H1 (cell line): Measurements from ENCODE around the gene POLD1.
A peak's percentile ranks its signal among the peaks of the same experiment; 100 is the strongest.

Experiments used
- PHF8 ChIP-seq: fragments of 200-600 bp; sonication (generic); conservative IDR thresholded peaks from 2 replicates; pipeline ENCODE4 v1.7.1; 2012; ENCODE audit warnings: low read depth, mild to moderate bottlenecking, inconsistent platforms, low read length, moderate library complexity
- POLR2A ChIP-seq, 2 experiments: IDR thresholded peaks; 1 replicate in 1 of 2; 2 replicates in 1 of 2; pipeline ENCODE4 v1.6.1; 2011; ENCODE audit warnings: low read depth in 2 of 2, low read length in 2 of 2, mild to moderate bottlenecking in 2 of 2; ENCODE audit errors: control extremely low read depth in 1 of 2
- SRF ChIP-seq: IDR thresholded peaks from 2 replicates; pipeline ENCODE4 v1.6.1; 2011; ENCODE audit warnings: mild to moderate bottlenecking, low read depth, low read length, moderate library complexity
- ZNF274 ChIP-seq: IDR thresholded peaks from 2 replicates; pipeline ENCODE4 v1.7.0; 2012; ENCODE audit warnings: low read length, borderline replicate concordance; ENCODE audit errors: extremely low read depth
- TF ChIP-seq, protein P1 (sequence below), 3 experiments: IDR thresholded peaks; 1 replicate in 2 of 3; 2 replicates in 1 of 3; pipeline versions ENCODE4 v1.5.1 to v1.6.1; 2011; ENCODE audit warnings: low read length in 3 of 3, mild to moderate bottlenecking in 3 of 3, inconsistent platforms in 2 of 3, low read depth in 1 of 3, moderate library complexity in 1 of 3; ENCODE audit not compliant: insufficient read depth in 1 of 3; ENCODE audit errors: control extremely low read depth in 1 of 3

DNA sequence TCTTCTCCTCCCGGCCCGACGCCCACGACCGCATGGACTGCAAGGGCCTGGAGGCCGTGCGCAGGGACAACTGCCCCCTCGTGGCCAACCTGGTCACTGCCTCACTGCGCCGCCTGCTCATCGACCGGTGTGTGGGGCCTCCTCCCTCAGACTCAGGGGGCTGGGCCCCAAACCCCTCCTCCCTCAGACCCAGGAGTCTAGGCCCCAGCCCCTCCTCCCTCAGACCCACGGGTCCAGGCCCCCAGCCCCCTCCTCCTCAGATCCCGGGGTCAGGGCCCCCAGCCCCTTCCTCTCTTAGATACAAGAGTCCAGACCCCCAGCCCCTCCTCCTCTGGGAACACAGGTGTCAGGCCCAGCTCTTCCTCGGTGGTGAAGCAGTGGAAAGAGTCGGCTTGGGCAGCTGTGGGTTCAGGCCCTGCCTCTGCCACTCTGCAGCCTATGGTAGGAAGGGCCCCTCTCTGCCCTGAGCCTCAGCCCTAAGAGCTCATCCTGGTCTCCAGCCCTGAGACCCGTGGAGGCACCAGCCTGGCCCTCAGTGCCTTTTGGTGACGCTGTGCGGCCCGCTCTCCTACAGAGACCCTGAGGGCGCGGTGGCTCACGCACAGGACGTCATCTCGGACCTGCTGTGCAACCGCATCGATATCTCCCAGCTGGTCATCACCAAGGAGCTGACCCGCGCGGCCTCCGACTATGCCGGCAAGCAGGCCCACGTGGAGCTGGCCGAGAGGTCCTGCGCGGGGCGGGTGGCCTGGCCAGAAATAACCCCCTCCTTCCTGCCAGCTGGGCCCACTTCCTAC, 30.9 kb downstream of the POLD1 start:
- TF ChIP-seq, protein P1, sequence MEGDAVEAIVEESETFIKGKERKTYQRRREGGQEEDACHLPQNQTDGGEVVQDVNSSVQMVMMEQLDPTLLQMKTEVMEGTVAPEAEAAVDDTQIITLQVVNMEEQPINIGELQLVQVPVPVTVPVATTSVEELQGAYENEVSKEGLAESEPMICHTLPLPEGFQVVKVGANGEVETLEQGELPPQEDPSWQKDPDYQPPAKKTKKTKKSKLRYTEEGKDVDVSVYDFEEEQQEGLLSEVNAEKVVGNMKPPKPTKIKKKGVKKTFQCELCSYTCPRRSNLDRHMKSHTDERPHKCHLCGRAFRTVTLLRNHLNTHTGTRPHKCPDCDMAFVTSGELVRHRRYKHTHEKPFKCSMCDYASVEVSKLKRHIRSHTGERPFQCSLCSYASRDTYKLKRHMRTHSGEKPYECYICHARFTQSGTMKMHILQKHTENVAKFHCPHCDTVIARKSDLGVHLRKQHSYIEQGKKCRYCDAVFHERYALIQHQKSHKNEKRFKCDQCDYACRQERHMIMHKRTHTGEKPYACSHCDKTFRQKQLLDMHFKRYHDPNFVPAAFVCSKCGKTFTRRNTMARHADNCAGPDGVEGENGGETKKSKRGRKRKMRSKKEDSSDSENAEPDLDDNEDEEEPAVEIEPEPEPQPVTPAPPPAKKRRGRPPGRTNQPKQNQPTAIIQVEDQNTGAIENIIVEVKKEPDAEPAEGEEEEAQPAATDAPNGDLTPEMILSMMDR (IDR thresholded peaks at IDR 0.05; ENCODE audit: control extremely low read depth in 1 of 3, insufficient read depth in 1 of 3, low read depth in 1 of 3, low read length in 3 of 3) = peak; percentile 94 to 99 (median 95)
- TF ChIP-seq POLR2A (IDR thresholded peaks at IDR 0.05; ENCODE audit: control extremely low read depth in 1 of 2, low read depth in 2 of 2, low read length in 2 of 2) (no peak), SRF (0 out of 2 replicates have a peak, but pooled peaks have one; percentile 11), ZNF274 (no peak), PHF8 (no peak)
